IMR-90 (cell line): ENCODE measurements around the gene LAMC3. TPM values are rescaled to one million over a fixed set of nuclear protein-coding genes. Genes with fewer than 3 reads are reported as not detected.

Source experiments
- ATAC-seq: fragments of 200-7000 bp; cut with Tn5 transposase; 2 replicates; pipeline ENCODE4 v1.9.1; 2020; ENCODE audit warnings: low read depth, mild to moderate bottlenecking, moderate library complexity
- BruUV-seq: library from RNA; stranded (reverse); fragments of 400-500 nt; replicated peaks from 2 replicates; lab custom pipeline; 2021; lab: Mats Ljungman, UMichigan
- CTCF ChIA-PET: fragments of 300-600 bp; formaldehyde crosslinking; extraction: SDS; loops from one replicate; lab custom pipeline; 2021; ENCODE audit warnings: antibody characterized with exemption; lab: Yijun Ruan, JAX
- POLR2A ChIA-PET: fragments of 300-600 bp; sonication (Branson Sonifier 250); formaldehyde crosslinking; loops from one replicate; lab custom pipeline; 2022; ENCODE audit warnings: antibody characterized with exemption; ENCODE audit not compliant: unreplicated experiment; lab: Charles Lee
- DNase-seq: peaks from one replicate; pipeline ENCODE4 v3.0.0; 2013
- H2AFZ ChIP-seq: replicated peaks from 2 replicates; pipeline ENCODE3; 2013; ENCODE audit warnings: low read length, mild to moderate bottlenecking; ENCODE audit not compliant: poor library complexity
- H2AK5ac ChIP-seq: 2 replicates; pipeline ENCODE4 v1.6.1; 2013; ENCODE audit warnings: low read depth, low read length, inconsistent platforms
- H2AK9ac ChIP-seq: replicated peaks from 2 replicates; pipeline ENCODE3; 2013; ENCODE audit warnings: mild to moderate bottlenecking, low read depth, low read length, moderate library complexity; ENCODE audit not compliant: poor library complexity
- H2BK120ac ChIP-seq: 2 replicates; pipeline ENCODE4 v1.6.1; 2013; ENCODE audit warnings: low read depth, low read length, inconsistent platforms
- H2BK15ac ChIP-seq: 3 replicates; pipeline ENCODE4 v1.6.1; 2013; ENCODE audit warnings: low read depth, low read length, inconsistent platforms
- H2BK20ac ChIP-seq: 2 replicates; pipeline ENCODE4 v1.6.1; 2013; ENCODE audit warnings: low read depth, mild to moderate bottlenecking, inconsistent platforms, low read length, moderate library complexity
- H2BK5ac ChIP-seq: 2 replicates; pipeline ENCODE4 v1.6.1; 2013; ENCODE audit warnings: mild to moderate bottlenecking, low read depth, low read length, inconsistent platforms; ENCODE audit not compliant: poor library complexity, severe bottlenecking
- H3K14ac ChIP-seq: replicated peaks from 2 replicates; pipeline ENCODE4 v1.6.1; 2013; ENCODE audit warnings: low read depth, low read length, inconsistent platforms
- H3K18ac ChIP-seq: 2 replicates; pipeline ENCODE4 v1.6.1; 2013; ENCODE audit warnings: low read depth, low read length, control low read depth
- H3K23ac ChIP-seq: 2 replicates; pipeline ENCODE4 v1.6.1; 2013; ENCODE audit warnings: low read depth, low read length, inconsistent platforms
- H3K27ac ChIP-seq: 2 replicates; pipeline ENCODE4 v1.5.1; 2013; ENCODE audit warnings: mild to moderate bottlenecking, control low read depth, low read length; ENCODE audit not compliant: insufficient read depth
- H3K27me3 ChIP-seq: 2 replicates; pipeline ENCODE4 v1.6.1; 2013; ENCODE audit warnings: low read length; ENCODE audit not compliant: control insufficient read depth, insufficient read depth
- H3K36me3 ChIP-seq: 2 replicates; pipeline ENCODE4 v1.6.1; 2013; ENCODE audit warnings: low read length, mixed read lengths; ENCODE audit not compliant: control insufficient read depth, insufficient read depth
- H3K4ac ChIP-seq: 2 replicates; pipeline ENCODE4 v1.6.1; 2013; ENCODE audit warnings: low read depth, low read length, inconsistent platforms
- H3K4me1 ChIP-seq: 2 replicates; pipeline ENCODE4 v1.6.1; 2013; ENCODE audit warnings: low read length, mixed read lengths; ENCODE audit not compliant: control insufficient read depth, insufficient read depth
- H3K4me2 ChIP-seq: 2 replicates; pipeline ENCODE4 v1.6.1; 2013; ENCODE audit warnings: low read depth, mild to moderate bottlenecking, control low read depth, low read length, moderate library complexity
- H3K4me3 ChIP-seq: 2 replicates; pipeline ENCODE4 v1.5.1; 2013; ENCODE audit warnings: low read depth, mild to moderate bottlenecking, control low read depth, low read length, moderate library complexity; ENCODE audit not compliant: insufficient read depth
- H3K56ac ChIP-seq: 2 replicates; pipeline ENCODE4 v1.6.1; 2013; ENCODE audit warnings: low read length, inconsistent platforms; ENCODE audit not compliant: insufficient read depth; ENCODE audit errors: extremely low read depth
- H3K79me1 ChIP-seq, 2 experiments: 2 replicates each; pipeline ENCODE4 v1.6.1; 2013; ENCODE audit warnings: low read length in 2 of 2, inconsistent platforms in 1 of 2, low read depth in 1 of 2
- H3K9ac ChIP-seq: 2 replicates; pipeline ENCODE4 v1.6.1; 2013; ENCODE audit warnings: low read depth, low read length, control low read depth
- H3K9me1 ChIP-seq: 2 replicates; pipeline ENCODE4 v1.6.1; 2013; ENCODE audit warnings: low read length, inconsistent platforms; ENCODE audit not compliant: insufficient read depth
- H3K9me3 ChIP-seq: 2 replicates; pipeline ENCODE4 v1.6.1; 2013; ENCODE audit warnings: low read length; ENCODE audit not compliant: control insufficient read depth, insufficient read depth
- H4K20me1 ChIP-seq: 2 replicates; pipeline ENCODE4 v1.6.1; 2013; ENCODE audit warnings: low read length, inconsistent platforms; ENCODE audit not compliant: insufficient read depth
- H4K5ac ChIP-seq: 2 replicates; pipeline ENCODE4 v1.6.1; 2013; ENCODE audit warnings: mild to moderate bottlenecking, low read depth, low read length, control low read depth
- H4K8ac ChIP-seq, 2 experiments: 2 replicates each; pipeline ENCODE4 v1.6.1; 2013; ENCODE audit warnings: low read depth in 2 of 2, low read length in 2 of 2, control low read depth in 1 of 2, inconsistent platforms in 1 of 2
- H4K91ac ChIP-seq: 2 replicates; pipeline ENCODE4 v1.6.1; 2013; ENCODE audit warnings: low read depth, low read length, inconsistent platforms; ENCODE audit not compliant: insufficient read depth
- BHLHE40 ChIP-seq: fragments of 150-350 bp; IDR thresholded peaks from 2 replicates; pipeline ENCODE4 v1.6.1; 2016; ENCODE audit warnings: mild to moderate bottlenecking, low read depth, low read length
- CEBPB ChIP-seq: IDR thresholded peaks from 2 replicates; pipeline ENCODE4 v1.6.1; 2012; ENCODE audit warnings: low read depth, low read length, improper control_type of control experiment
- CHD1 ChIP-seq: IDR thresholded peaks from 2 replicates; pipeline ENCODE4 v1.6.1; 2012; ENCODE audit warnings: low read depth, low read length, improper control_type of control experiment
- CTCF ChIP-seq: conservative IDR thresholded peaks from 2 replicates; pipeline ENCODE4 v1.5.1; 2012; ENCODE audit warnings: mild to moderate bottlenecking, low read depth, low read length, improper control_type of control experiment
- ELK1 ChIP-seq: fragments of 150-350 bp; IDR thresholded peaks from 2 replicates; pipeline ENCODE4 v1.6.1; 2016; ENCODE audit warnings: low read depth, mild to moderate bottlenecking, low read length, moderate library complexity, borderline replicate concordance
- FOS ChIP-seq: fragments of 150-350 bp; IDR thresholded peaks from 2 replicates; pipeline ENCODE4 v1.6.1; 2016; ENCODE audit warnings: low read depth, low read length
- MAFK ChIP-seq: IDR thresholded peaks from 2 replicates; pipeline ENCODE4 v1.6.1; 2012; ENCODE audit warnings: low read depth, low read length, improper control_type of control experiment
- MAZ ChIP-seq: IDR thresholded peaks from 2 replicates; pipeline ENCODE4 v1.6.1; 2012; ENCODE audit warnings: low read depth, mild to moderate bottlenecking, low read length, improper control_type of control experiment, moderate library complexity, borderline replicate concordance
- MXI1 ChIP-seq: IDR thresholded peaks from 2 replicates; pipeline ENCODE4 v1.6.1; 2012; ENCODE audit warnings: low read depth, mild to moderate bottlenecking, low read length, moderate library complexity, borderline replicate concordance
- NFE2L2 ChIP-seq: fragments of 150-350 bp; IDR thresholded peaks from 2 replicates; pipeline ENCODE4 v1.6.1; 2016; ENCODE audit warnings: low read depth, mild to moderate bottlenecking, low read length
- POLR2A ChIP-seq: IDR thresholded peaks from 2 replicates; pipeline ENCODE4 v1.6.1; 2012; ENCODE audit warnings: mild to moderate bottlenecking, low read depth, low read length
- RAD21 ChIP-seq: IDR thresholded peaks from 2 replicates; pipeline ENCODE4 v1.6.1; 2012; ENCODE audit warnings: low read length, improper control_type of control experiment
- RCOR1 ChIP-seq: IDR thresholded peaks from 2 replicates; pipeline ENCODE4 v1.6.1; 2012; ENCODE audit warnings: mild to moderate bottlenecking, low read length, improper control_type of control experiment; ENCODE audit not compliant: insufficient replicate concordance
- RFX5 ChIP-seq: IDR thresholded peaks from 2 replicates; pipeline ENCODE4 v1.8.0; 2012; ENCODE audit warnings: low read depth, mild to moderate bottlenecking, low read length, moderate library complexity
- SMC3 ChIP-seq: fragments of 150-350 bp; IDR thresholded peaks from 2 replicates; pipeline ENCODE4 v1.6.1; 2016; ENCODE audit warnings: low read depth, mild to moderate bottlenecking, antibody characterized with exemption, low read length, moderate library complexity
- WGBS, 2 experiments: methylation state at CpG; one replicate each; pipeline versions ENCODE4 v1.1.5 to v1.1.7; 2013; ENCODE audit warnings: missing lambda C conversion rate in 2 of 2; ENCODE audit not compliant: insufficient read length in 1 of 2; ENCODE audit errors: extremely low coverage in 2 of 2; 5-methylcytosine and 5-hydroxymethylcytosine counted together
- dilution Hi-C: fragments of 300-500 bp; cut with HindIII; formaldehyde crosslinking; loops from one replicate; pipeline ENCODE4 v1.14.3; 2018; ENCODE audit warnings: low sequenced_read_pairs; ENCODE audit not compliant: unreplicated experiment
- in situ Hi-C: fragments of 300-500 bp; cut with MboI; formaldehyde crosslinking; loops from 3 replicates; pipeline ENCODE4 v1.14.3; 2019; ENCODE audit warnings: low sequenced_read_pairs, inconsistent platforms, mixed read lengths
- intact Hi-C: fragments of 100-400 bp; cut with micrococcal nuclease; formaldehyde crosslinking; loops from 2 replicates; pipeline ENCODE4 v1.10.0; 2022
- polyA plus RNA-seq, 3 experiments: library from polyadenylated mRNA; depleted of rRNA; stranded (reverse); fragments of >200 nt; gene quantifications; 2 replicates each; pipeline ENCODE4 v1.2.3, GENCODE V29; 2012; ENCODE audit warnings: low replicate concordance in 1 of 3
- total RNA-seq: library from RNA; depleted of rRNA; stranded (reverse); fragments of >200 nt; gene quantifications from 2 replicates; pipeline ENCODE4 v1.2.3, GENCODE V29; 2012

The LAMC3 gene
- total and polyA plus RNA-seq, 2 of the 4 experiments (the other 2 are of a cell fraction), result not detected

- no peak for TF ChIP-seq CHD1
These were observed 29.2 kb upstream of the LAMC3 start (continued) for GRCh38 chr9:130979591-130980385.

- Histone ChIP-seq H4K20me1 (no peaks in the 10 kb centered on the region), H3K4me3 (no peak overlapping the region), H3K18ac (no peak overlapping the region), H3K4ac (no peak overlapping the region), H2AK9ac (no peak overlapping the region), H3K9me3 (no peaks in the 10 kb centered on the region), H3K23ac (no peak overlapping the region), H3K4me2 (no peak overlapping the region), H3K56ac (no peak overlapping the region), H2BK120ac (no peak overlapping the region), H4K5ac (no peak overlapping the region), H3K79me1 (no peaks in the 10 kb centered on the region), H3K36me3 (no peaks in the 10 kb centered on the region), H2AFZ (no peak overlapping the region), H2BK15ac (no peak overlapping the region), H3K4me1 (no peaks in the 10 kb centered on the region), H3K9ac (no peak overlapping the region), H2BK20ac (no peak overlapping the region), H2AK5ac (no peak overlapping the region), H3K27me3 (peaks cover 49% of the 10 kb centered on the region), H4K91ac (no peak overlapping the region), H3K14ac (no peak overlapping the region), H4K8ac (no peak overlapping the region), H3K9me1 (no peaks in the 10 kb centered on the region), H2BK5ac (no peak overlapping the region), H3K27ac (no peak overlapping the region)
- BruUV-seq, result no TSS peak
- DNase-seq, result no peak
- ATAC-seq, result no peak
- ChIA-PET CTCF (no interaction called here), POLR2A (no interaction called here)
- intact Hi-C loops (no loop called here), dilution Hi-C loops (no loop called here), in situ Hi-C loops (no loop called here)
- 72% methylated on average over 7 of the region's 16 CpGs; no CpG with 5 or more reads in 1 of the 2 experiments for WGBS, 2 experiments
- TF ChIP-seq SMC3 (no peak), RFX5 (no peak), NFE2L2 (no peak), MAZ (no peak), CEBPB (no peak), FOS (no peak), POLR2A (no peak), ELK1 (no peak), RCOR1 (no peak), CHD1 (no peak), MAFK (no peak), RAD21 (no peak), BHLHE40 (no peak), MXI1 (no peak), CTCF (no peak)
These were observed 28.4 kb upstream of the LAMC3 start for GRCh38 chr9:130980526-130980925.
